Nephron (organoid): Measurements from ENCODE around the gene HMBS.

Source experiments
- H3K27ac Mint-ChIP-seq, 3 experiments: 2 replicates each; pipeline ENCODE4 v1.8.0; 2020; ENCODE audit warnings: mixed read lengths in 3 of 3, mild to moderate bottlenecking in 2 of 3, moderate library complexity in 1 of 3
- H3K27me3 Mint-ChIP-seq: 2 replicates; pipeline ENCODE4 v1.8.0; 2021; ENCODE audit warnings: low read depth, mild to moderate bottlenecking, moderate library complexity, mixed read lengths
- H3K36me3 Mint-ChIP-seq: 2 replicates; pipeline ENCODE4 v1.8.0; 2020; ENCODE audit warnings: low read depth, mixed read lengths
- H3K4me1 Mint-ChIP-seq: 2 replicates; pipeline ENCODE4 v1.8.0; 2020; ENCODE audit warnings: mixed read lengths
- H3K4me3 Mint-ChIP-seq, 3 experiments: 2 replicates each; pipeline ENCODE4 v1.8.0; 2020; ENCODE audit warnings: mild to moderate bottlenecking in 3 of 3, mixed read lengths in 3 of 3, moderate library complexity in 2 of 3
- H3K9me3 Mint-ChIP-seq: 2 replicates; pipeline ENCODE4 v1.8.0; 2020; ENCODE audit warnings: mixed read lengths
- TF ChIP-seq, protein P1 (sequence below), 3 experiments: fragments of 200-600 bp; sonication (generic); IDR thresholded peaks; one replicate each; pipeline ENCODE4 v1.5.0; 2021; ENCODE audit warnings: antibody characterized with exemption in 3 of 3; ENCODE audit not compliant: unreplicated experiment in 3 of 3

The HMBS gene

DNA sequence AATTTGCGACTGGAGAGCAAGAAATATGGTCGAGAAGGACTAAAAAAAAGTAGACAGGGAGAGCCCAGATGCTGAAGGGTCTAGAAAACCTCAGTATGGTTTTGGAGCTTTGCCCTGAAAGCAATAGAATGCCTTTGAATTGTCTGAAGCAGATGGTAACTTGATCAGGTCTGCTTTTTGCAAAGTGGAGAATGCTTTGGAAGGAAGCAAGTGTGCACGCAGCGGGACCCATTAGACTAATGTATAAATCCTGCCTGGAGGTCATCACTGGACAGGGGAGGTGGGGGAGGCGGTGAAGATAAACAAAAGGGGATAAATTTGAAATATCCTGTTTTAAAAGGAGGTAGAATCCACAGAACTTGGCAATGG lies 35.9 kb downstream of the HMBS start:
- Mint-ChIP-seq H3K4me3 (peak overlapping the region; percentile 90 to 96 (median 94)), H3K9me3 (no peaks in the 10 kb centered on the region), H3K27me3 (no peaks in the 10 kb centered on the region), H3K27ac (peak overlapping the region; percentile 94 to 98 (median 97)), H3K36me3 (peaks cover 16% of the 10 kb centered on the region), H3K4me1 (peaks cover 19% of the 10 kb centered on the region)
- TF ChIP-seq, protein P1, sequence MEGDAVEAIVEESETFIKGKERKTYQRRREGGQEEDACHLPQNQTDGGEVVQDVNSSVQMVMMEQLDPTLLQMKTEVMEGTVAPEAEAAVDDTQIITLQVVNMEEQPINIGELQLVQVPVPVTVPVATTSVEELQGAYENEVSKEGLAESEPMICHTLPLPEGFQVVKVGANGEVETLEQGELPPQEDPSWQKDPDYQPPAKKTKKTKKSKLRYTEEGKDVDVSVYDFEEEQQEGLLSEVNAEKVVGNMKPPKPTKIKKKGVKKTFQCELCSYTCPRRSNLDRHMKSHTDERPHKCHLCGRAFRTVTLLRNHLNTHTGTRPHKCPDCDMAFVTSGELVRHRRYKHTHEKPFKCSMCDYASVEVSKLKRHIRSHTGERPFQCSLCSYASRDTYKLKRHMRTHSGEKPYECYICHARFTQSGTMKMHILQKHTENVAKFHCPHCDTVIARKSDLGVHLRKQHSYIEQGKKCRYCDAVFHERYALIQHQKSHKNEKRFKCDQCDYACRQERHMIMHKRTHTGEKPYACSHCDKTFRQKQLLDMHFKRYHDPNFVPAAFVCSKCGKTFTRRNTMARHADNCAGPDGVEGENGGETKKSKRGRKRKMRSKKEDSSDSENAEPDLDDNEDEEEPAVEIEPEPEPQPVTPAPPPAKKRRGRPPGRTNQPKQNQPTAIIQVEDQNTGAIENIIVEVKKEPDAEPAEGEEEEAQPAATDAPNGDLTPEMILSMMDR (IDR thresholded peaks at IDR 0.05; ENCODE audit: unreplicated experiment in 3 of 3) = no peak

DNA sequence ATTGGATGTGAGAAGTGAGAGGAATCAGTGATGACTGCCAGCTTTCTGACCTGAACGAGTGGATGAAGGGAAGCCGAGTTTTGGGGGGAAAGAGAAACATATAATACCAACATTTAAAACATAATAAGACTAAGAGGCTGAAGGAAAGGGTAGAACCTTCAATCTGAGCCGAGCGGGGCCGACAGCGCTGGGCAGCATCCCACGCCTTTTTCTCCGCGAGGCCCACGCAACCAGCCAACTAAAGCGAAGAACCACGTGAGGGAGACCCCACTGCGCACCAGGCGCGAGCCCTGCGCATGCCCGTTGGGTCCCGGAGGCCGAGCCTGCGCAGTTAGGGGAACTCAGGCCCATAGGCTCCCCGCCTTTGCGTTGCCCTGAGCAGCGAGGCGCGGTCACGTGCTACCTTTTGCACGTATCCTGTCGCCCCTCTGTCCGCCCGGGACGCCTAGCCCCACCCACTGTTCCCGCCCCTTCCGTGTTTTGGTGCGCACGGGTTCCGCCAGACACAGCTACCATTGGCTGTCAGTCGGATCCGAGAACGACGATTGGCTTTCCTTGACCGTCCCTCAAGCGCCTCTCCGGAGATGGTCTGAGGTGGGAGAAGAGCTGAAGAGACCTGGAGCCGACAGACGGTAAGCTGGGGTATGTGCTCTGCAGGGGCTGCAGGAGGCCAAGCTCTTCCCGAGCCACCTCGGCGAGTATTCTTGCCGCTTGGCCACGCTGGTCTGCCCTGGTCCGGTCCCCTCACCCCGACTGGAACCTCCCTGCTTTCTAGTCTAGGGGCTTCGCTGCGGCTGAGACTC lies 36.5 kb downstream of the HMBS start, which contains the start of gene HINFP:
Gene HINFP (plus strand): TSS at position 573 of the 803 bp plus-strand sequence. CDS start 5,365 bp downstream, outside the sequence.
- peak within 1 kb of the TSS; percentile 94 to 98 (median 97) for H3K27ac Mint-ChIP-seq
- TF ChIP-seq, protein P1 (IDR thresholded peaks at IDR 0.05; ENCODE audit: unreplicated experiment in 3 of 3) = no peak
- H3K27me3 Mint-ChIP-seq = no peaks in the 10 kb centered on the region
- peak within 1 kb of the TSS; percentile 90 to 96 (median 94) for H3K4me3 Mint-ChIP-seq
- peaks cover 19% of the 10 kb centered on the region for H3K4me1 Mint-ChIP-seq
- no peaks in the 10 kb centered on the region for H3K9me3 Mint-ChIP-seq
- H3K36me3 Mint-ChIP-seq = peaks cover 13% of the 10 kb centered on the region

DNA sequence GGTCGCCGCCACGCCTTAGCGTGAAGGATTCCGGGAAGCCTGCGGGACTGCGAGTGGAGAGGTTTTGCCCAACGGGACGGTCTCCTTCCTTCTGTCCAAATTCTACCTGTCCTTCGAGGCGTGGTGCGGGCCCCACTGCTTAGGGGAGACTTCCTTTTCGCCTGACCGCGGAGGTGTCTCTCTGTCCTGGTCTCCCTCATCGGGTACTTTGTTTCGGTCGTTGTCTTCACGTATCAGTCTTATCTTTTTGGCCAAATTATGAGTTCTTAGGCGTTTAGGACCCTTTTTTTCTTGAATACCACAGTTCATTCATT lies 37.1 kb downstream of the HMBS start:
- TF ChIP-seq, protein P1 (IDR thresholded peaks at IDR 0.05; ENCODE audit: unreplicated experiment in 3 of 3) = no peak
- Mint-ChIP-seq H3K9me3 (no peaks in the 10 kb centered on the region), H3K4me1 (peaks cover 19% of the 10 kb centered on the region), H3K36me3 (peaks cover 14% of the 10 kb centered on the region), H3K27ac (peak overlapping the region; percentile 94 to 98 (median 97)), H3K27me3 (no peaks in the 10 kb centered on the region), H3K4me3 (peak overlapping the region; percentile 90 to 96 (median 94))

DNA sequence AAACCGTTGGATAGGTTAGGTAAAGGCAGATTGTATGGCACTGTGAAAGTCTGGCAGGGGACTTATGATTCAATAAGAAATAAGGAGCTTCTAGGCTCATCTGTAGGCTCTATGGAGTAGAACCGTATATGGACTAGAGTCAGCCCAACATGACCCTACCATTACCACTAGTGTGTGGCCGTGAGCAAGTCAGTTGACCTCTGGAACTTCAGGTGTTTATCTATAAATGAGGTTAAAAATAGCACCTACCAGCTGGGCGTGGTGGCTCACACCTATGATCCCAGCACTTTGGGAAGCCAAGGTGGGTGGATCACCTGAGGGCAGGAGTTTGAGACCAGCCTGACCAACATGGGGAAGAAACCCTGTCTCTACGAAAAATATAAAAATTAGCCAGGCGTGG lies 41.1 kb downstream of the HMBS start:
- no peak overlapping the region for H3K4me3 Mint-ChIP-seq
- no peaks in the 10 kb centered on the region for H3K9me3 Mint-ChIP-seq
- TF ChIP-seq, protein P1 (IDR thresholded peaks at IDR 0.05; ENCODE audit: unreplicated experiment in 3 of 3) = no peak
- H3K4me1 Mint-ChIP-seq = peaks cover 11% of the 10 kb centered on the region
- no peaks in the 10 kb centered on the region for H3K27me3 Mint-ChIP-seq
- H3K36me3 Mint-ChIP-seq = peaks cover 36% of the 10 kb centered on the region
- H3K27ac Mint-ChIP-seq = no peak overlapping the region

DNA sequence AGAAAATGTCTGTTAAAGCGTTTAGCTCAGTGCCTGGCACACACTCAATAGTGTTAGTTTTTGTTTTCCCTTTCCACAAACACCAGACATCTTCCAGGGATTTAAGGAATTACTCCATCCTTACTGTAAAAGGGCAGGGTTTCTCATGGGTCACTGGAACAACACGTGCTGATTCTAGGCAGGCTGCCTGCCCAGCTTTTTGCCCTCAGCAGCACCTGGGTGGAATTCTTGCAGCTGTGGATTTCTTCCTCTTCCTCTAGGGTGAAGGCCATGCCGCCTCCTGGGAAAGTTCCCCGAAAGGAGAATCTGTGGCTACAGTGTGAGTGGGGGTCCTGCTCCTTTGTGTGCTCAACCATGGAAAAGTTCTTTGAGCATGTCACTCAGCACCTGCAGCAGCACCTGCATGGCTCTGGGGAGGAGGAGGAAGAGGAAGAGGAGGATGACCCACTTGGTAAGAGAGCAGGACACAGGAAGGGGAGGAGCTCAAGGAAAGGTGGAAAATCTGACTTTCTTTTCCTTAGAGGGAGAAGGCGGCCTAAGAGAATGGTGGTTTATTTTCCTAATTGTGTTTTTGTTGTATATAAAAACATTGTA lies 42.1 kb downstream of the HMBS start:
- H3K4me1 Mint-ChIP-seq = peaks cover 10% of the 10 kb centered on the region
- H3K27ac Mint-ChIP-seq = no peak overlapping the region
- no peak overlapping the region for H3K4me3 Mint-ChIP-seq
- TF ChIP-seq, protein P1 (IDR thresholded peaks at IDR 0.05; ENCODE audit: unreplicated experiment in 3 of 3) = no peak
- no peaks in the 10 kb centered on the region for H3K9me3 Mint-ChIP-seq
- H3K36me3 Mint-ChIP-seq = peaks cover 45% of the 10 kb centered on the region
- no peaks in the 10 kb centered on the region for H3K27me3 Mint-ChIP-seq
